Smooth muscle cell (in vitro differentiated cells): ENCODE data around the gene MACF1. TPM values are rescaled to one million over a fixed set of nuclear protein-coding genes. Genes with fewer than 3 reads are reported as not detected.

Source experiments
- DNase-seq: peaks from one replicate; lab custom pipeline; 2025; ENCODE audit not compliant: unreplicated experiment; lab: John Stamatoyannopoulos, UW
- H2AFZ ChIP-seq: fragments of 200-600 bp; sonication (generic); 2 replicates; pipeline ENCODE4 v1.6.0; 2016; ENCODE audit warnings: antibody characterized with exemption, low read depth, mild to moderate bottlenecking
- H3F3A ChIP-seq: fragments of 200-600 bp; sonication (generic); 2 replicates; pipeline ENCODE4 v1.6.0; 2017; ENCODE audit warnings: antibody characterized with exemption, low read depth
- H3K27ac ChIP-seq: fragments of 200-600 bp; sonication (generic); 2 replicates; pipeline ENCODE4 v1.5.1; 2016; ENCODE audit warnings: low read depth, mild to moderate bottlenecking
- H3K27me3 ChIP-seq: fragments of 200-600 bp; sonication (generic); 2 replicates; pipeline ENCODE4 v1.6.1; 2016; ENCODE audit warnings: low read depth, mild to moderate bottlenecking
- H3K36me3 ChIP-seq: fragments of 200-600 bp; sonication (generic); 2 replicates; pipeline ENCODE4 v1.5.1; 2016; ENCODE audit warnings: low read depth
- H3K4me1 ChIP-seq: fragments of 200-600 bp; sonication (generic); 2 replicates; pipeline ENCODE4 v1.5.1; 2016; ENCODE audit warnings: low read depth
- H3K4me2 ChIP-seq: fragments of 200-600 bp; sonication (generic); 2 replicates; pipeline ENCODE4 v1.6.0; 2016; ENCODE audit warnings: mild to moderate bottlenecking
- H3K4me3 ChIP-seq: fragments of 200-600 bp; sonication (generic); 2 replicates; pipeline ENCODE4 v1.5.1; 2016; ENCODE audit warnings: mild to moderate bottlenecking
- H3K79me2 ChIP-seq: fragments of 200-600 bp; sonication (generic); 2 replicates; pipeline ENCODE4 v1.6.0; 2016; ENCODE audit warnings: low read depth, mild to moderate bottlenecking
- H3K9ac ChIP-seq: fragments of 200-600 bp; sonication (generic); 2 replicates; pipeline ENCODE4 v1.6.0; 2016; ENCODE audit warnings: low read depth
- H3K9me3 ChIP-seq: fragments of 200-600 bp; sonication (generic); replicated peaks from 2 replicates; pipeline ENCODE4 v1.5.1; 2016; ENCODE audit warnings: low read depth
- H4K20me1 ChIP-seq: fragments of 200-600 bp; sonication (generic); 2 replicates; pipeline ENCODE4 v1.6.0; 2016; ENCODE audit warnings: low read depth
- WGBS: methylation state at CpG from one replicate; pipeline ENCODE4 v1.1.7; 2016; ENCODE audit warnings: low lambda C conversion rate; 5-methylcytosine and 5-hydroxymethylcytosine counted together
- polyA plus RNA-seq: library from polyadenylated mRNA; unstranded; fragments of >200 nt; fragmentation: Nextera tagmentation; extraction: Ambion mirVana; gene quantifications from 2 replicates; pipeline ENCODE4 v1.2.1, GENCODE V29; 2016
- total RNA-seq: library from RNA; depleted of rRNA; stranded (reverse); fragments of >200 nt; gene quantifications from 2 replicates; pipeline ENCODE4 v1.2.3, GENCODE V29; 2014
- TF ChIP-seq, protein P1 (sequence below): fragments of 200-600 bp; sonication (generic); IDR thresholded peaks from 2 replicates; pipeline ENCODE4 v1.5.1; 2017; ENCODE audit warnings: borderline replicate concordance, mild to moderate bottlenecking, antibody characterized with exemption; ENCODE audit not compliant: insufficient read depth, poor library complexity, severe bottlenecking

MACF1 gene
- total and polyA plus RNA-seq, 2 experiments from 2014 or later: 36.9 to 195 TPM

DNA sequence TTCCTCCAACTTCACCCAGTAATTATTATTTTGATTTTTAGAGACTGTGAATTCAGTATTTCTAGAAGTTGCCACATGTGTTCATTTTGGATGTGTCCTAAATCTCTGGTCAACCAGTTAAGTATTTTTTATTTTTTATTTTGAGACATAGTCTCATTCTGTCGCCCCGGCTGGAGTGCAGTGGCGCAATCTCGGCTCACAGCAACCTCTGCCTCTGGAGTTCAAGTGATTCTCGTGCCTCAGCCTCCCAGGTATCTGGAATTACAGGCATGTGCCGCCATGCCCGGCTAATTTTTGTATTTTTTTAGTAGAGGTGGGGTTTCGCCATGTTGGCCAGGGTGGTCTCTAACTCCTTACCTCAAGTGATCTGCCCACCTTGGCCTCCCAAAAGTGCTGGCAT, 8.0 kb downstream of the MACF1 start:
- H3K27me3 ChIP-seq: no peaks in the 10 kb centered on the region
- H3F3A ChIP-seq: peaks cover 46% of the 10 kb centered on the region
- TF ChIP-seq, protein P1, sequence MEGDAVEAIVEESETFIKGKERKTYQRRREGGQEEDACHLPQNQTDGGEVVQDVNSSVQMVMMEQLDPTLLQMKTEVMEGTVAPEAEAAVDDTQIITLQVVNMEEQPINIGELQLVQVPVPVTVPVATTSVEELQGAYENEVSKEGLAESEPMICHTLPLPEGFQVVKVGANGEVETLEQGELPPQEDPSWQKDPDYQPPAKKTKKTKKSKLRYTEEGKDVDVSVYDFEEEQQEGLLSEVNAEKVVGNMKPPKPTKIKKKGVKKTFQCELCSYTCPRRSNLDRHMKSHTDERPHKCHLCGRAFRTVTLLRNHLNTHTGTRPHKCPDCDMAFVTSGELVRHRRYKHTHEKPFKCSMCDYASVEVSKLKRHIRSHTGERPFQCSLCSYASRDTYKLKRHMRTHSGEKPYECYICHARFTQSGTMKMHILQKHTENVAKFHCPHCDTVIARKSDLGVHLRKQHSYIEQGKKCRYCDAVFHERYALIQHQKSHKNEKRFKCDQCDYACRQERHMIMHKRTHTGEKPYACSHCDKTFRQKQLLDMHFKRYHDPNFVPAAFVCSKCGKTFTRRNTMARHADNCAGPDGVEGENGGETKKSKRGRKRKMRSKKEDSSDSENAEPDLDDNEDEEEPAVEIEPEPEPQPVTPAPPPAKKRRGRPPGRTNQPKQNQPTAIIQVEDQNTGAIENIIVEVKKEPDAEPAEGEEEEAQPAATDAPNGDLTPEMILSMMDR: no peak
- WGBS: 90% methylated on average over 8 of the region's 8 CpGs
- peaks cover 45% of the 10 kb centered on the region for H3K4me1 ChIP-seq
- no peak overlapping the region for H2AFZ ChIP-seq
- peak overlapping the region; percentile 85 for H3K27ac ChIP-seq
- no peak for DNase-seq
- H4K20me1 ChIP-seq: peaks cover 92% of the 10 kb centered on the region
- no peaks in the 10 kb centered on the region for H3K36me3 ChIP-seq
- H3K9me3 ChIP-seq: no peaks in the 10 kb centered on the region
- no peak overlapping the region for H3K4me3 ChIP-seq
- H3K79me2 ChIP-seq: peaks cover 75% of the 10 kb centered on the region
- H3K4me2 ChIP-seq: peak overlapping the region; percentile 73
- no peak overlapping the region for H3K9ac ChIP-seq

DNA sequence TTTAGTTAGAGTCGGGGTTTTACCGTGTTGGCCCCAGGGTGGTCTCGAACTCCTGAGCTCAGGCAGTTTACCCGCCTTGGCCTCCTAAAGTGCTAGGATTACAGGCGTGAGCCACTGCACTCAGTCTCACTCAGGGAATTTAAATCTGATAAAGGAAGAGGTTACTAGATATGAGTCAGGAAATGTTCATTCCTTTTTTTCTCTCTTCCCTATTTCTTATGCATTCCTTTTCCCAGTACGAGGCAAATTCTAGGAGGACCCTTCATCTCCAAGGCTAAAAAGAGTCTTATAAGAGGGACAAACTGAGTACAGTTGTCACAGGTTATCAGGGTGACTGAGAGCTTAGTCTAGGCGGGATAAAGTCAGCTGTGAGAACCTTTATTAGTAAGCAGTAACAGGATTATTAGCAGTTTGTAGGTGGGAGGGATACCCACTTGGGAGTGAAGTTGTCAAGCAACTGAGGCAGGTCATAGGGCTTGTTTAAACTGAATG, 9.1 kb downstream of the MACF1 start:
- Histone ChIP-seq H3K36me3 (no peaks in the 10 kb centered on the region), H4K20me1 (peaks cover 95% of the 10 kb centered on the region), H3K4me2 (peak overlapping the region; percentile 73), H3K4me3 (no peak overlapping the region), H2AFZ (no peak overlapping the region), H3K27me3 (no peaks in the 10 kb centered on the region), H3K79me2 (peaks cover 75% of the 10 kb centered on the region), H3K4me1 (peaks cover 45% of the 10 kb centered on the region), H3K9ac (peak overlapping the region; percentile 5), H3F3A (peaks cover 46% of the 10 kb centered on the region), H3K9me3 (no peaks in the 10 kb centered on the region), H3K27ac (peak overlapping the region; percentile 85)
- no peak for DNase-seq
- TF ChIP-seq, protein P1: no peak
- WGBS: 6% methylated on average over 7 of the region's 7 CpGs

GRCh38 chr1:39214021-39214713, 9.7 kb downstream of the MACF1 start:
- 9% methylated on average over 7 of the region's 7 CpGs for WGBS
- no peak for DNase-seq
- H2AFZ ChIP-seq: no peak overlapping the region
- H3K36me3 ChIP-seq: no peaks in the 10 kb centered on the region
- H3K27me3 ChIP-seq: no peaks in the 10 kb centered on the region
- peak overlapping the region; percentile 65 for H3K4me2 ChIP-seq
- TF ChIP-seq, protein P1: no peak
- no peaks in the 10 kb centered on the region for H3K9me3 ChIP-seq
- peaks cover 45% of the 10 kb centered on the region for H3K4me1 ChIP-seq
- peaks cover 46% of the 10 kb centered on the region for H3F3A ChIP-seq
- H4K20me1 ChIP-seq: peaks cover 95% of the 10 kb centered on the region
- H3K27ac ChIP-seq: peak overlapping the region; percentile 85
- H3K9ac ChIP-seq: no peak overlapping the region
- no peak overlapping the region for H3K4me3 ChIP-seq
- peaks cover 75% of the 10 kb centered on the region for H3K79me2 ChIP-seq

DNA sequence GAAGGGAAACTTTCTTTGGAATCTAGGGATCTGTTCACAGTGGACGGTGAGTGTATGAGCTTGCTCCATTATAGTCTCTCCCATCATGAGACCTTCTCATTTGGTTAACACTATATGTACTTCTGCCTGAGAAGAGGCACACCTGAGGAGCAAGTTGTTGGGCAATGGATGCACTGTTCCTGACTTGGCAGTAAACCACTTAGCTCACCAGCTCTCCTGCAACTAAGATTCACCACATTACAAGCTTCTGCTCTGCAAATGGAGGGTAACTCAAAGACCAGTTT, 10.2 kb downstream of the MACF1 start:
- no peak for DNase-seq
- Histone ChIP-seq H3F3A (peaks cover 46% of the 10 kb centered on the region), H3K9me3 (no peaks in the 10 kb centered on the region), H3K9ac (no peak overlapping the region), H4K20me1 (peaks cover 95% of the 10 kb centered on the region), H3K4me1 (peaks cover 45% of the 10 kb centered on the region), H2AFZ (no peak overlapping the region), H3K27me3 (no peaks in the 10 kb centered on the region), H3K27ac (peak overlapping the region; percentile 85), H3K79me2 (peaks cover 75% of the 10 kb centered on the region), H3K36me3 (no peaks in the 10 kb centered on the region), H3K4me3 (no peak overlapping the region), H3K4me2 (peak overlapping the region; percentile 65)
- TF ChIP-seq, protein P1: no peak
- WGBS: 13% methylated on average over 1 of the region's 1 CpG
